Panc1 (cell line): ENCODE results near the gene KCNAB2.

Source experiments
- POLR2AphosphoS5 ChIP-seq: IDR thresholded peaks from 2 replicates; pipeline ENCODE4 v1.6.1; 2012; ENCODE audit warnings: mild to moderate bottlenecking, low read depth, low read length, moderate library complexity
- TF ChIP-seq, protein P1 (sequence below): fragments of 450-650 bp; IDR thresholded peaks from 2 replicates; pipeline ENCODE4 v1.5.1; 2017; ENCODE audit warnings: mild to moderate bottlenecking

DNA sequence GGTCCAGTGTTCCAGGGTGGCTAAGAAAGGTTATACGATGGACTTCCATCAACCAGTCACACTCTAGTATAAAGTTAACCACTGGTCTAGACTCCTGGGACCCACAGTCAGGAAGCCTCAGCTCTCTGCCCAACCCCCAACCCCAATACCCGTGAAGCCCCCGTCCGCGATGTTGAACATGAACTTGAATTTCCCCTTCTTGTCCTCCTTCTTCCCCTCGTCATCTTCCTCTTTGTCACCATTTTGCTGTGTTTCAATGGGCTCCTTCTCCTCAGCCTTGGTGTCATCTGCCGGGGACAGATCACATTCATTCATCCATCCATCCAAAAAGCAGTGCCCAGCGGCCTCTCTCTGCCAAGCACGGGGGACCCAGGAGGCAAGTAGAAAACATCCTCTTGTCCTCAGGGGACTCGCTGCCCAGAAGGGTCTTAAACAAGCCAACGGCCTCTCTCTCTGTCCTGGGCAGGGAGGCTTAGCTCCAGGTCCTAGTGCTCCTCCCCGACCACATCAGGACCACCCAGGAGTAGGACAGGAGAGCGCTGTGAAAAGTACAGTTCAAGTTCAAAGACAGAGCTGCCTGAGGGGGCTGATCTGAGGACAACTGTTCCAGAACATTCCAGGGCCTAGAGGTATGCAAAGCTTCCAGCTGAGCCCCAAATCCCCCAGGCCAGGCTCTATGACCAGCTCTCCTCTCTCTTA is 66.5 kb downstream of the KCNAB2 start:
- TF ChIP-seq, protein P1, sequence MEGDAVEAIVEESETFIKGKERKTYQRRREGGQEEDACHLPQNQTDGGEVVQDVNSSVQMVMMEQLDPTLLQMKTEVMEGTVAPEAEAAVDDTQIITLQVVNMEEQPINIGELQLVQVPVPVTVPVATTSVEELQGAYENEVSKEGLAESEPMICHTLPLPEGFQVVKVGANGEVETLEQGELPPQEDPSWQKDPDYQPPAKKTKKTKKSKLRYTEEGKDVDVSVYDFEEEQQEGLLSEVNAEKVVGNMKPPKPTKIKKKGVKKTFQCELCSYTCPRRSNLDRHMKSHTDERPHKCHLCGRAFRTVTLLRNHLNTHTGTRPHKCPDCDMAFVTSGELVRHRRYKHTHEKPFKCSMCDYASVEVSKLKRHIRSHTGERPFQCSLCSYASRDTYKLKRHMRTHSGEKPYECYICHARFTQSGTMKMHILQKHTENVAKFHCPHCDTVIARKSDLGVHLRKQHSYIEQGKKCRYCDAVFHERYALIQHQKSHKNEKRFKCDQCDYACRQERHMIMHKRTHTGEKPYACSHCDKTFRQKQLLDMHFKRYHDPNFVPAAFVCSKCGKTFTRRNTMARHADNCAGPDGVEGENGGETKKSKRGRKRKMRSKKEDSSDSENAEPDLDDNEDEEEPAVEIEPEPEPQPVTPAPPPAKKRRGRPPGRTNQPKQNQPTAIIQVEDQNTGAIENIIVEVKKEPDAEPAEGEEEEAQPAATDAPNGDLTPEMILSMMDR = no peak
- no peak for TF ChIP-seq POLR2AphosphoS5
